C4-2B (cell line): ENCODE data around the gene PBX1.

Experiments used
- CTCF ChIP-seq: fragments of 450-650 bp; conservative IDR thresholded peaks from 2 replicates; pipeline ENCODE4 v1.5.1; 2017; ENCODE audit warnings: mild to moderate bottlenecking
- ZFX ChIP-seq: fragments of 450-650 bp; IDR thresholded peaks from 2 replicates; pipeline ENCODE4 v1.6.1; 2017

- TF ChIP-seq CTCF (no peak), ZFX (no peak)
Measured at GRCh38 chr1:164759144-164759920, 200.3 kb downstream of the PBX1 start.
